Hippocampal formation (tissue), 2 donors: ENCODE results near the gene CTAG1B.
"Not testable (repeated sequence)": the region's sequence is repeated elsewhere in the genome, so short reads cannot be mapped to it uniquely, and the experiment has no call there.

Source experiments
- DNase-seq, 2 donors: peaks; one replicate each; lab custom pipeline; 2025; lab: John Stamatoyannopoulos, UW

The CTAG1B gene

GRCh38 chrX:154619182-154619581, at the start of gene CTAG1B:
Gene CTAG1B, minus strand, starts transcription at chrX:154619282. Its CDS starts 64 bp downstream, at chrX:154619218.
- DNase-seq, result not testable (repeated sequence)

GRCh38 chrX:154661899-154662298, 42.8 kb upstream of the CTAG1B start:
- no peak for DNase-seq

- DNase-seq, result no peak
Observed at GRCh38 chrX:154661170-154661569, 42.1 kb upstream of the CTAG1B start.

- no peak for DNase-seq
Observed at GRCh38 chrX:154660541-154660940, 41.5 kb upstream of the CTAG1B start.

- DNase-seq, result no peak
Observed at GRCh38 chrX:154658957-154659356, 39.9 kb upstream of the CTAG1B start.

GRCh38 chrX:154658187-154658586, 39.1 kb upstream of the CTAG1B start:
- no peak for DNase-seq

GRCh38 chrX:154657226-154657805, 38.2 kb upstream of the CTAG1B start:
- no peak for DNase-seq

GRCh38 chrX:154655786-154656185, 36.7 kb upstream of the CTAG1B start:
- no peak for DNase-seq

- no peak for DNase-seq
Observed at GRCh38 chrX:154655346-154655745, 36.3 kb upstream of the CTAG1B start.

GRCh38 chrX:154654925-154655324, 35.8 kb upstream of the CTAG1B start:
- DNase-seq, result no peak

GRCh38 chrX:154654372-154654771, 35.3 kb upstream of the CTAG1B start:
- DNase-seq, result no peak

GRCh38 chrX:154653413-154653812, 34.3 kb upstream of the CTAG1B start, which contains the start of gene CTAG2:
Gene CTAG2, minus strand, starts transcription at chrX:154653579. Its CDS starts 64 bp downstream, at chrX:154653515.
- DNase-seq, result not testable (repeated sequence)

- DNase-seq, result no peak
Observed at GRCh38 chrX:154653048-154653401, 33.9 kb upstream of the CTAG1B start.

- DNase-seq, result no peak
Observed at GRCh38 chrX:154652311-154653047, 33.4 kb upstream of the CTAG1B start.

GRCh38 chrX:154650221-154650510, 31.1 kb upstream of the CTAG1B start:
- no peak for DNase-seq

GRCh38 chrX:154649503-154650220, 30.6 kb upstream of the CTAG1B start:
- no peak for DNase-seq

- no peak for DNase-seq
Observed at GRCh38 chrX:154648931-154649330, 29.8 kb upstream of the CTAG1B start.

- not testable (repeated sequence) for DNase-seq
Observed at GRCh38 chrX:154645745-154646378, 26.8 kb upstream of the CTAG1B start.

- not testable (repeated sequence) for DNase-seq
Observed at GRCh38 chrX:154643708-154644107, 24.6 kb upstream of the CTAG1B start.

- not testable (repeated sequence) for DNase-seq
Observed at GRCh38 chrX:154641740-154642139, 22.7 kb upstream of the CTAG1B start.

GRCh38 chrX:154633661-154634060, 14.6 kb upstream of the CTAG1B start:
- DNase-seq, result not testable (repeated sequence)

GRCh38 chrX:154630949-154631348, 11.9 kb upstream of the CTAG1B start:
- DNase-seq, result not testable (repeated sequence)

- DNase-seq, result not testable (repeated sequence)
Observed at GRCh38 chrX:154628960-154629359, 9.9 kb upstream of the CTAG1B start.
